K562 (cell line): ENCODE measurements around the gene DLK1. TPM values are rescaled to one million over a fixed set of nuclear protein-coding genes. Genes with fewer than 3 reads are reported as not detected.

Source experiments
- ATAC-seq: fragments of 200-7000 bp; cut with Tn5 transposase; 3 replicates; pipeline ENCODE4 v1.9.1; 2020; ENCODE audit warnings: moderate library complexity
- BruUV-seq: library from RNA; stranded (reverse); fragments of 400-500 nt; replicated peaks from 2 replicates; lab custom pipeline; 2021; lab: Mats Ljungman, UMichigan
- CTCF ChIA-PET: fragments of 300-600 bp; formaldehyde crosslinking; extraction: SDS; loops from one replicate; lab custom pipeline; 2021; ENCODE audit warnings: low intra/inter-chr PET ratio; lab: Yijun Ruan, JAX
- POLR2A ChIA-PET: fragments of 300-600, 350-650 bp; sonication (Branson Sonifier 250); formaldehyde crosslinking; extraction: SDS; loops from one replicate; lab custom pipeline; 2021; ENCODE audit warnings: antibody characterized with exemption, inconsistent platforms; lab: Yijun Ruan, JAX
- DNase-seq, 4 experiments: peaks; one replicate each; pipeline versions ENCODE4 v3.0.0 to v3.0.0-alpha.2; 2011 to 2018; ENCODE audit warnings: low spot score in 3 of 4, mixed read lengths in 3 of 4; ENCODE audit errors: extremely low read depth in 1 of 4
- FAIRE-seq: peaks from 2 replicates; lab custom pipeline; 2011; peaks lifted over from hg19 to GRCh38; lab: Jason Lieb, UNC
- H2AFZ ChIP-seq: 2 replicates; pipeline ENCODE4 v1.6.0; 2011; ENCODE audit warnings: low read depth, low read length, control low read depth, inconsistent platforms
- H3K27ac ChIP-seq: fragments of 200-600 bp; 3 replicates; pipeline ENCODE4 v1.8.0; 2011; ENCODE audit warnings: low read depth, mild to moderate bottlenecking, control low read depth, inconsistent platforms, low read length, moderate library complexity, mixed read lengths; ENCODE audit errors: extremely low read depth
- H3K27me3 ChIP-seq, 2 experiments: fragments of 300-600 bp in 1 of 2; 2 replicates in 1 of 2; 3 replicates in 1 of 2; pipeline versions ENCODE4 v1.6.0 to v1.8.0; 2011; ENCODE audit warnings: inconsistent platforms in 2 of 2, low read length in 2 of 2, mild to moderate bottlenecking in 1 of 2, mixed read lengths in 1 of 2, moderate library complexity in 1 of 2; ENCODE audit not compliant: control insufficient read depth in 2 of 2, insufficient read depth in 2 of 2
- H3K36me3 ChIP-seq: fragments of 300-600 bp; 3 replicates; pipeline ENCODE4 v1.8.0; 2011; ENCODE audit warnings: mild to moderate bottlenecking, low read length, inconsistent platforms; ENCODE audit not compliant: control insufficient read depth, insufficient read depth
- H3K4me1 ChIP-seq, 2 experiments: fragments of 200-600 bp in 1 of 2; replicated peaks in 1 of 2; 2 replicates in 1 of 2; 3 replicates in 1 of 2; pipeline versions ENCODE4 v1.5.1 to v1.8.0; 2011; ENCODE audit warnings: inconsistent platforms in 2 of 2, low read length in 2 of 2, mild to moderate bottlenecking in 1 of 2, mixed read lengths in 1 of 2, moderate library complexity in 1 of 2; ENCODE audit not compliant: control insufficient read depth in 2 of 2, insufficient read depth in 2 of 2
- H3K4me2 ChIP-seq: 2 replicates; pipeline ENCODE4 v1.6.1; 2011; ENCODE audit warnings: low read length, control low read depth, inconsistent platforms, mixed read lengths; ENCODE audit not compliant: insufficient read depth
- H3K4me3 ChIP-seq: fragments of 200-600 bp; sonication (generic), shearing (Covaris generic); 2 replicates; pipeline ENCODE4 v1.5.1; 2016; ENCODE audit warnings: control low read depth, inconsistent platforms
- H3K79me2 ChIP-seq: fragments of 200-600 bp; 3 replicates; pipeline ENCODE4 v1.8.0; 2011; ENCODE audit warnings: low read length, inconsistent platforms; ENCODE audit not compliant: control insufficient read depth, insufficient read depth
- H3K9ac ChIP-seq, 2 experiments: 2 replicates each; pipeline versions ENCODE4 v1.6.0 to v1.6.1; 2011; ENCODE audit warnings: low read depth in 2 of 2, low read length in 2 of 2, control low read depth in 1 of 2, inconsistent platforms in 1 of 2, mild to moderate bottlenecking in 1 of 2, mixed read lengths in 1 of 2; ENCODE audit not compliant: insufficient read depth in 1 of 2
- H3K9me1 ChIP-seq: one replicate; pipeline ENCODE4 v1.6.0; 2011; ENCODE audit warnings: inconsistent platforms, mild to moderate bottlenecking, low read length, moderate library complexity; ENCODE audit not compliant: control insufficient read depth, insufficient read depth
- H3K9me3 ChIP-seq: replicated peaks from 2 replicates; pipeline ENCODE4 v1.5.1; 2011; ENCODE audit warnings: low read depth, low read length, inconsistent platforms; ENCODE audit not compliant: control insufficient read depth, insufficient read depth
- H4K20me1 ChIP-seq: replicated peaks from 2 replicates; pipeline ENCODE4 v1.6.1; 2011; ENCODE audit warnings: low read length, inconsistent platforms, mixed read lengths; ENCODE audit not compliant: control insufficient read depth, insufficient read depth
- ARNT ChIP-seq, 2 experiments: fragments of 450-650 bp; IDR thresholded peaks; 2 replicates each; pipeline ENCODE4 v1.6.1; 2016; ENCODE audit warnings: mild to moderate bottlenecking in 1 of 2
- CBX2 ChIP-seq: fragments of 200-600 bp; sonication (generic); IDR thresholded peaks from one replicate; pipeline ENCODE4 v1.6.1; 2012; ENCODE audit warnings: mild to moderate bottlenecking, low read length, inconsistent platforms; ENCODE audit not compliant: insufficient read depth, poor library complexity, severe bottlenecking
- E2F8 ChIP-seq: fragments of 450-650 bp; IDR thresholded peaks from 2 replicates; pipeline ENCODE4 v1.7.1; 2018; ENCODE audit warnings: mild to moderate bottlenecking, low read depth; ENCODE audit not compliant: partially characterized antibody
- KLF13 ChIP-seq: fragments of 450-650 bp; IDR thresholded peaks from 2 replicates; pipeline ENCODE4 v1.6.1; 2016; ENCODE audit warnings: missing genetic modification characterization, low read depth, mild to moderate bottlenecking, missing compliant biosample characterization, moderate library complexity, borderline replicate concordance
- MYC ChIP-seq, 2 experiments: fragments of 250-450 bp in 1 of 2; sonication (Bioruptor Pico) in 1 of 2; IDR thresholded peaks; 2 replicates each; pipeline versions ENCODE4 v1.5.1 to v1.6.1; 2012 to 2021; ENCODE audit warnings: low read depth in 2 of 2, borderline replicate concordance in 1 of 2, improper control_type of control experiment in 1 of 2, low read length in 1 of 2, mild to moderate bottlenecking in 1 of 2, moderate library complexity in 1 of 2
- NFIC ChIP-seq: fragments of 450-650 bp; IDR thresholded peaks from 2 replicates; pipeline ENCODE4 v1.6.1; 2017; ENCODE audit warnings: mild to moderate bottlenecking, inconsistent platforms
- NFXL1 ChIP-seq: fragments of 450-650 bp; formaldehyde crosslinking; IDR thresholded peaks from 2 replicates; pipeline ENCODE4 v1.4.0; 2021; ENCODE audit warnings: mild to moderate bottlenecking
- NUFIP1 ChIP-seq: fragments of 450-650 bp; IDR thresholded peaks from 2 replicates; pipeline ENCODE4 v1.6.1; 2018; ENCODE audit not compliant: partially characterized antibody
- PKNOX1 ChIP-seq: fragments of 450-650 bp; IDR thresholded peaks from 2 replicates; pipeline ENCODE4 v1.6.1; 2016
- SOX6 ChIP-seq: fragments of 450-650 bp; IDR thresholded peaks from 2 replicates; pipeline ENCODE4 v1.6.1; 2014; ENCODE audit warnings: mild to moderate bottlenecking
- ZNF408 ChIP-seq: fragments of 250-450 bp; sonication (Bioruptor Pico); IDR thresholded peaks from 2 replicates; pipeline ENCODE4 v1.4.0; 2020; ENCODE audit warnings: low read depth, mild to moderate bottlenecking, moderate library complexity
- ZNF79 ChIP-seq: fragments of 250-450 bp; sonication (Bioruptor Pico); IDR thresholded peaks from 2 replicates; pipeline ENCODE4 v1.4.0; 2020; ENCODE audit warnings: low read depth, mild to moderate bottlenecking, moderate library complexity
- whole genome bisulfite sequencing: fragments of 100-300 bp; shearing (Covaris generic); methylation state at CpG from one replicate; pipeline ENCODE4 v1.1.6; 2016; ENCODE audit warnings: low coverage, mixed read lengths; ENCODE audit not compliant: insufficient coverage; ENCODE audit errors: missing lambda C conversion rate; 5-methylcytosine and 5-hydroxymethylcytosine counted together
- in situ Hi-C: fragments of 300-500 bp; cut with MboI; formaldehyde crosslinking; loops from 4 replicates; pipeline ENCODE4 v1.15.0; 2018; ENCODE audit warnings: inconsistent platforms, mixed read lengths
- intact Hi-C: fragments of 100-400 bp; cut with micrococcal nuclease; formaldehyde crosslinking; loops from 2 replicates; pipeline ENCODE4 v1.14.2; 2022
- polyA plus RNA-seq, 8 experiments: library from polyadenylated mRNA; depleted of rRNA in 4 of 8; stranded (reverse) in 5 of 8; unstranded in 3 of 8; fragments of >200 nt; fragmentation: Nextera tagmentation in 2 of 8; fragmentation: Illumina TruSeq in 1 of 8; extraction: Ambion mirVana in 2 of 8; extraction: Trizol in 1 of 8; gene quantifications; 2 replicates each; pipeline versions ENCODE4 v1.2.1 to v1.2.3, GENCODE V29; 2011 to 2014; ENCODE audit warnings: inconsistent platforms in 1 of 8, missing spikeins in 1 of 8
- total RNA-seq, 7 experiments: library from RNA; depleted of rRNA in 6 of 7; stranded (reverse); fragments of >200 nt in 6 of 7; fragmentation: Illumina TruSeq in 2 of 7; extraction: Trizol in 2 of 7; gene quantifications; 2 replicates each; pipeline versions ENCODE4 v1.2.1 to v1.2.3, GENCODE V29; 2011 to 2021; ENCODE audit warnings: low replicate concordance in 1 of 7

Gene DLK1
- total and polyA plus RNA-seq, 9 of the 15 experiments (the other 6 are each of a cell fraction or from before 2014, with no cell fraction given): 4.4 to 97.2 (median 15.3) TPM

- CTCF ChIA-PET: no interaction called here
- peaks cover 0 to 43% of the 10 kb centered on the region in 2 experiments; a peak in 2 of 5 replicates for H3K4me1 ChIP-seq
- no peaks in the 10 kb centered on the region for H4K20me1 ChIP-seq
- H2AFZ ChIP-seq: no peak overlapping the region
- no peak overlapping the region for H3K4me2 ChIP-seq
- FAIRE-seq: no peak
- TF ChIP-seq MYC (IDR thresholded peaks at IDR 0.05; ENCODE audit: low read depth, low read length) (no peak), MYC (CRISPR knock-in tag; IDR thresholded peaks at IDR 0.05; ENCODE audit: borderline replicate concordance, low read depth) (no peak), ZNF408 (CRISPR knock-in tag) (no peak), PKNOX1 (peak; percentile 85), ARNT (IDR thresholded peaks at IDR 0.05) (no peak)
- TF ChIP-seq, all 486 proteins: peak for 1
- no peak overlapping the region for H3K27ac ChIP-seq
- H3K27me3 ChIP-seq: no peaks in the 10 kb centered on the region
- POLR2A ChIA-PET: no interaction called here
- no peaks in the 10 kb centered on the region for H3K9me3 ChIP-seq
- H3K79me2 ChIP-seq: no peaks in the 10 kb centered on the region
- in situ Hi-C loops: no loop called here
- H3K4me3 ChIP-seq: no peak overlapping the region
- no TSS peak for BruUV-seq
- no peak overlapping the region for H3K9ac ChIP-seq
- no peak for DNase-seq
- no peak for ATAC-seq
- H3K9me1 ChIP-seq: no peaks in the 10 kb centered on the region
- WGBS: 8% methylated on average over 2 of the region's 2 CpGs
- intact Hi-C loops: no loop called here
- H3K36me3 ChIP-seq: no peaks in the 10 kb centered on the region
Observed at GRCh38 chr14:100715803-100716202, 10.9 kb upstream of the DLK1 start.

- no peak overlapping the region for H2AFZ ChIP-seq
- no peaks in the 10 kb centered on the region for H3K27me3 ChIP-seq
- no TSS peak for BruUV-seq
- WGBS: 81% methylated on average over 3 of the region's 12 CpGs
- no peak overlapping the region for H3K4me2 ChIP-seq
- ATAC-seq (no peak), DNase-seq (no peak), FAIRE-seq (no peak)
- H3K9ac ChIP-seq: peak overlapping the region in 1 of 2 experiments; percentile 28; a peak in 2 of 4 replicates
- H3K4me1 ChIP-seq: peaks cover 0 to 33% of the 10 kb centered on the region in 2 experiments; a peak in 2 of 5 replicates
- POLR2A ChIA-PET: interaction anchor here (0.6 to 0.7 kb wide), 2 partner anchors 36 to 42 kb away, joined by 3 to 6 read pairs; no protein-coding TSS in a partner anchor
- no peaks in the 10 kb centered on the region for H3K9me1 ChIP-seq
- in situ Hi-C loops (no loop called here), intact Hi-C loops (no loop called here)
- no peak overlapping the region for H3K27ac ChIP-seq
- no peak overlapping the region for H3K4me3 ChIP-seq
- no peaks in the 10 kb centered on the region for H3K9me3 ChIP-seq
- H4K20me1 ChIP-seq: no peaks in the 10 kb centered on the region
- H3K79me2 ChIP-seq: no peaks in the 10 kb centered on the region
- H3K36me3 ChIP-seq: no peaks in the 10 kb centered on the region
- CTCF ChIA-PET: no interaction called here
- TF ChIP-seq ZNF79: no peak
- TF ChIP-seq CBX2: no peak
- TF ChIP-seq E2F8: no peak
- TF ChIP-seq NUFIP1: no peak
- TF ChIP-seq NFXL1 (CRISPR knock-in tag): no peak
- no peak for TF ChIP-seq SOX6
- no peak for TF ChIP-seq KLF13 (tag)
- TF ChIP-seq NFIC: no peak
Observed at GRCh38 chr14:100717386-100717785, 9.3 kb upstream of the DLK1 start.
